Transverse colon (tissue), 4 donors: Measurements from ENCODE around the gene NFATC4. TPM values are rescaled to one million over a fixed set of nuclear protein-coding genes. Genes with fewer than 3 reads are reported as not detected.

ENCODE experiments used
- DNase-seq: peaks from one replicate; pipeline ENCODE4 v3.0.0-alpha.2; 2019
- H3K27ac ChIP-seq, 4 donors: fragments of 200-600 bp; sonication (generic); 2 replicates each; pipeline ENCODE4 v1.5.1; 2016 to 2018; ENCODE audit warnings: inconsistent platforms in 4 of 4
- H3K27me3 ChIP-seq: fragments of 200-600 bp; sonication (generic); 2 replicates; pipeline ENCODE4 v1.5.1; 2017; ENCODE audit warnings: inconsistent platforms
- H3K36me3 ChIP-seq, 4 donors: fragments of 200-600 bp; sonication (generic); 2 replicates each; pipeline ENCODE4 v1.5.1; 2017 to 2019; ENCODE audit warnings: inconsistent platforms in 4 of 4
- H3K4me1 ChIP-seq, 4 donors: fragments of 200-600 bp; sonication (generic); 2 replicates each; pipeline ENCODE4 v1.5.1; 2017 to 2020; ENCODE audit warnings: inconsistent platforms in 4 of 4
- H3K4me3 ChIP-seq, 4 donors: fragments of 200-600 bp; sonication (generic); 1 replicate in 1 of 4; 2 replicates in 3 of 4; pipeline versions ENCODE4 v1.5.1 to v1.6.1; 2017 to 2019; ENCODE audit warnings: inconsistent platforms in 4 of 4
- H3K9me3 ChIP-seq, 2 donors: fragments of 200-600 bp; sonication (generic); 2 replicates each; pipeline ENCODE4 v1.5.1; 2017 to 2019; ENCODE audit warnings: inconsistent platforms in 2 of 2
- EP300 ChIP-seq: sonication (generic); formaldehyde crosslinking; IDR thresholded peaks from one replicate; pipeline ENCODE4 v1.6.1; 2017; ENCODE audit warnings: antibody characterized with exemption, low read depth
- POLR2A ChIP-seq: fragments of 450-650 bp; IDR thresholded peaks from one replicate; pipeline ENCODE4 v1.6.1; 2016; ENCODE audit warnings: antibody characterized with exemption, mild to moderate bottlenecking, moderate library complexity
- POLR2AphosphoS5 ChIP-seq, 3 donors: sonication (generic); formaldehyde crosslinking; IDR thresholded peaks; one replicate each; pipeline ENCODE4 v1.6.1; 2016; ENCODE audit warnings: antibody characterized with exemption in 3 of 3
- WGBS, 2 donors: methylation state at CpG; one replicate each; pipeline ENCODE4 v1.1.5; 2018; ENCODE audit warnings: low coverage in 1 of 2; 5-methylcytosine and 5-hydroxymethylcytosine counted together
- in situ Hi-C, 4 donors: fragments of 200-750 bp; cut with MboI; loops; one replicate each; pipeline versions ENCODE4 v1.15.0 to v1.15.1; 2017; ENCODE audit warnings: low sequenced_read_pairs in 3 of 4, low pct_ligation_motif_present in 1 of 4, low pct_unique_long_range_greater_than_20kb in 1 of 4
- intact Hi-C: fragments of 100-400 bp; cut with DNase I; formaldehyde crosslinking; loops from one replicate; pipeline ENCODE4 v1.15.1; 2023; ENCODE audit warnings: low total_unique reads
- total RNA-seq, 4 donors: library from RNA; depleted of rRNA; stranded (reverse); fragments of >200 nt; gene quantifications; one replicate each; pipeline ENCODE4 v1.1.0, GENCODE V29; 2016
- TF ChIP-seq, protein P1 (sequence below), 5 experiments: fragments of 200-600 bp in 3 of 5; fragments of 450-650 bp in 2 of 5; sonication (generic) in 3 of 5; IDR thresholded peaks; 1 replicate in 2 of 5; 2 replicates in 3 of 5; pipeline ENCODE4 v1.5.1; 2016 to 2017; ENCODE audit warnings: antibody characterized with exemption in 5 of 5, inconsistent platforms in 3 of 5, mild to moderate bottlenecking in 2 of 5, moderate library complexity in 1 of 5

The NFATC4 gene
- total RNA-seq, 4 donors from 2014 or later, result 13.4 to 58.0 (median 20.9) TPM

DNA sequence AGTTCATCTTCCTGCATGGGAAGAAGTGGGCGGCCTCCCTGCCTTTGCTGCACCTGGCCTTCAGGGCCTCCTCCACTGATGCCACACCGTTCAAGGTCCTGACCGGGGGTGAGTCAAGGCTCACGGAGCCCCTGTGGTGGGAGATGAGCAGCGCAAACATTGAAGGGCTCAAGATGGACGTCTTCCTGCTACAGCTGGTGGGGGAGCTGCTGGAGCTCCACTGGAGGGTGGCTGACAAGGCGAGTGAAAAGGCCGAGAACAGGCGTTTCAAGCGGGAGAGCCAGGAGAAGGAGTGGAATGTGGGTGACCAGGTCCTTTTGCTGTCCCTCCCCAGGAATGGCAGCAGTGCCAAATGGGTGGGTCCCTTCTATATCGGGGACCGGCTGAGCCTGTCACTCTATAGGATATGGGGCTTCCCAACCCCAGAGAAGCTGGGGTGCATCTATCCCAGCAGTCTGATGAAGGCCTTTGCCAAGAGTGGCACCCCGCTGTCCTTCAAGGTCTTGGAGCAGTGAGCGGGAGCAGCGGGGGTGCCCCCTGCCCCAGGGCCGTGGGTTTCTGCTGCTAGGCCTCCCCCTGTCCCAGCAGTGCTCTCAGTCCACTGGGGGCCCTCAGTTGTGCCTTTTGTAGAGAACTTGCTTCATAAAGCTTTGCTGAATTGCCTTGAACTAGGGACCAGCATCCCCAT is 49.1 kb downstream of the NFATC4 start:
- peaks cover 4 to 12% (median 9%) of the 10 kb centered on the region in 4 donors for H3K4me1 ChIP-seq
- H3K36me3 ChIP-seq, result no peaks in the 10 kb centered on the region
- DNase-seq, result no peak
- in situ Hi-C loops, result no loop called here
- no peak overlapping the region for H3K4me3 ChIP-seq
- WGBS, 2 donors, result 86% methylated on average over 16 of the region's 16 CpGs; no CpG with 5 or more reads in 1 of the 2 donors
- H3K9me3 ChIP-seq, result no peaks in the 10 kb centered on the region
- no peak overlapping the region for H3K27ac ChIP-seq
- TF ChIP-seq EP300 (no peak), POLR2AphosphoS5 (IDR thresholded peaks at IDR 0.05) (no peak)
- intact Hi-C loops, result no loop called here
- H3K27me3 ChIP-seq, result no peaks in the 10 kb centered on the region

DNA sequence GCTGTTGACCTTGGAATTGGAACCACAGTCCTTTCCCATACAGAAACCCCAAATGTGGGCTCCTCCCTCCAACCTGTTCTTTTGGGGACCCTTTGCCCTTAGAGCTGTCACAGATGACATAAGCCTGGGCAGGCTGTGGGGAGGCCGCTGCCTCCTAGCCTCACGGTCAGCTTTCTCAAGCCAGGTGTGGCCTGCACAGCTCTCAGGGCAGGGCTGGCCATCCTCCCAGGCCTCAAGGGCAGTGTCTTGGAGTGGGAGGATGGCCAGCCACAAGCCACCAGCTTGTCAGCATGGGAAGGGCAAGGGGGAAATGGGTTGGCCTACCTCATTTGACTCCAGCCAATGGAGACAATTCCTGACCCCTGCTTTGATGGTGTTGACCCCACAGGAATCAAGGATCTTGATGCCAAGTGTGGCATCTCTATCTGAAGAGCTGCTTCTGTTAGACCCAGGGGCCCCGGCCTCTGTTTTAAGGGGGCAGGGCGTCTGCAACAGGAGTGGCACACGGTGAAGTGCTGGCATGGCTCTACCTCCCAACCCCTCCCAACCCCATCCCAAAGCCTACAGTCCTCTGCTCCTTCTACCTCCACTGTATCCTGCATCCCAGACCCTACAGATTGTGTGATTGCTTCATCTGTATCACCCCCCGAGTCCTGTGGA is 50.0 kb downstream of the NFATC4 start:
- peak; percentile 7 for DNase-seq
- TF ChIP-seq POLR2AphosphoS5 (IDR thresholded peaks at IDR 0.05) (no peak), POLR2A (no peak), EP300 (no peak)
- TF ChIP-seq, protein P1, sequence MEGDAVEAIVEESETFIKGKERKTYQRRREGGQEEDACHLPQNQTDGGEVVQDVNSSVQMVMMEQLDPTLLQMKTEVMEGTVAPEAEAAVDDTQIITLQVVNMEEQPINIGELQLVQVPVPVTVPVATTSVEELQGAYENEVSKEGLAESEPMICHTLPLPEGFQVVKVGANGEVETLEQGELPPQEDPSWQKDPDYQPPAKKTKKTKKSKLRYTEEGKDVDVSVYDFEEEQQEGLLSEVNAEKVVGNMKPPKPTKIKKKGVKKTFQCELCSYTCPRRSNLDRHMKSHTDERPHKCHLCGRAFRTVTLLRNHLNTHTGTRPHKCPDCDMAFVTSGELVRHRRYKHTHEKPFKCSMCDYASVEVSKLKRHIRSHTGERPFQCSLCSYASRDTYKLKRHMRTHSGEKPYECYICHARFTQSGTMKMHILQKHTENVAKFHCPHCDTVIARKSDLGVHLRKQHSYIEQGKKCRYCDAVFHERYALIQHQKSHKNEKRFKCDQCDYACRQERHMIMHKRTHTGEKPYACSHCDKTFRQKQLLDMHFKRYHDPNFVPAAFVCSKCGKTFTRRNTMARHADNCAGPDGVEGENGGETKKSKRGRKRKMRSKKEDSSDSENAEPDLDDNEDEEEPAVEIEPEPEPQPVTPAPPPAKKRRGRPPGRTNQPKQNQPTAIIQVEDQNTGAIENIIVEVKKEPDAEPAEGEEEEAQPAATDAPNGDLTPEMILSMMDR (IDR thresholded peaks at IDR 0.05), result no peak
- peak overlapping the region; percentile 48 to 66 (median 54) for H3K27ac ChIP-seq
- H3K27me3 ChIP-seq, result no peaks in the 10 kb centered on the region
- in situ Hi-C loops, result no loop called here
- peaks cover 5 to 20% (median 11%) of the 10 kb centered on the region in 4 donors for H3K4me1 ChIP-seq
- no peak overlapping the region for H3K4me3 ChIP-seq
- no peaks in the 10 kb centered on the region for H3K9me3 ChIP-seq
- H3K36me3 ChIP-seq, result no peaks in the 10 kb centered on the region
- 61% methylated on average over 6 of the region's 6 CpGs; no CpG with 5 or more reads in 1 of the 2 donors for whole genome bisulfite sequencing, 2 donors
- intact Hi-C loops, result no loop called here

DNA sequence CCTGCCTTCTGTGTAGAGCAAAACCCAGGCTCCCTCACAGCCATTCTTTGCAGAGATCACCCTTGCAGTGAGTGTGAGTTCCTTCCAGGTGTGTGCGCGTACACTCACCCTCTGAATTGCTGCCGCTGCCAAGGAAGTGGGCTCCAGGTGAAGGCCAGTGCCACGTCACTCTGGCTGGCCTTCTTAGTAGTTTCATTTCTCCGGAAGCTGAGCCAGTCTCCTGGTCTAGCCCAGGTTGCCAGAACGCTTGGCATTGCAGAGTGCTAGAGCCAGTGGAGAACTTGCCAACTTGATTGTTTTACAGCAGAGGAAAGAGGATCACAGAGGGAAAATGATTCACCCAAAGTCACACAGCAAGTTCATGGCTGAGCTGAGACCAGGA is 50.5 kb downstream of the NFATC4 start:
- Histone ChIP-seq H3K27ac (peak overlapping the region; percentile 48 to 66 (median 54)), H3K27me3 (no peaks in the 10 kb centered on the region), H3K4me3 (no peak overlapping the region), H3K4me1 (peaks cover 7 to 24% (median 13%) of the 10 kb centered on the region in 4 donors), H3K36me3 (no peaks in the 10 kb centered on the region), H3K9me3 (no peaks in the 10 kb centered on the region)
- intact Hi-C loops (no loop called here), in situ Hi-C loops (no loop called here)
- WGBS, 2 donors, result 40% methylated on average over 6 of the region's 6 CpGs; no CpG with 5 or more reads in 1 of the 2 donors
- TF ChIP-seq POLR2AphosphoS5 (IDR thresholded peaks at IDR 0.05) (peak; percentile 24 to 80 (median 77)), POLR2A (peak; percentile 64), EP300 (no peak)
- TF ChIP-seq, protein P1 (IDR thresholded peaks at IDR 0.05), result no peak
- peak; percentile 78 for DNase-seq

DNA sequence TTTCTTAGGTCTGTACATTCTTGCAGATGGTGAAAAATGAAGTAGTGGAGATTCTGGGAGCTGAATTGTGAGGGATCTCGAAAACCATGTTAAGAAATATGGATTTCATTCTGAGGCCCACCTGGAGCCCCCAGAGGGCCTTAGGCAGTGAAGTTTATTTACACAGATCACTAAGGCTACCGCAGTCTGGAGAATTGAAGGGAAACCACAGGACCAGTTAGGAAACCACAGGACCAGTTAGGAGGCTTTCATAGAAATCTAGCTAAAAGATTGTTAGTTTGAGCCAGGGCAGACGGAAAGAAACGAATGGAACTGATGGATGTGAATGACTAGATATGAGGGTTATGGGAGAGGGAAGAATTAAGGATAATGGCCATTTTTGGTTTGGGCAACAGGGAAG is 54.3 kb downstream of the NFATC4 start:
- Histone ChIP-seq H3K27ac (peak overlapping the region; percentile 71 to 92 (median 79)), H3K4me1 (peaks cover 11 to 54% (median 37%) of the 10 kb centered on the region in 4 donors), H3K27me3 (no peaks in the 10 kb centered on the region), H3K4me3 (no peak overlapping the region), H3K36me3 (no peaks in the 10 kb centered on the region), H3K9me3 (no peaks in the 10 kb centered on the region)
- in situ Hi-C loops, result no loop called here
- DNase-seq, result no peak
- 63 to 81% methylated on average over 4 of the region's 4 CpGs for WGBS, 2 donors
- TF ChIP-seq, protein P1 (IDR thresholded peaks at IDR 0.05), result no peak
- TF ChIP-seq EP300 (no peak), POLR2AphosphoS5 (IDR thresholded peaks at IDR 0.05) (no peak), POLR2A (no peak)
- intact Hi-C loops, result no loop called here
